EH (cell line): Measurements from ENCODE around the gene TNMD.
"Not testable (repeated sequence)": the region's sequence is repeated elsewhere in the genome, so short reads cannot be mapped to it uniquely, and the experiment has no call there.

ENCODE experiments used
- DNase-seq: peaks from one replicate; pipeline ENCODE4 v3.0.0-alpha.2; 2015; ENCODE audit warnings: low read depth

The TNMD gene

GRCh38 chrX:100584611-100585010 is at the start of gene TNMD:
TSS of gene TNMD (plus strand) at chrX:100584936. CDS start at chrX:100585019, 83 bp downstream.
- no peak for DNase-seq

GRCh38 chrX:100565534-100565933 is 19.2 kb upstream of the TNMD start:
- not testable (repeated sequence) for DNase-seq

- DNase-seq: no peak
Measured at GRCh38 chrX:100586747-100587146, 2.0 kb downstream of the TNMD start.

GRCh38 chrX:100587861-100588260 is 3.1 kb downstream of the TNMD start:
- no peak for DNase-seq

- DNase-seq: no peak
Measured at GRCh38 chrX:100591256-100592051, 6.7 kb downstream of the TNMD start.

- no peak for DNase-seq
Measured at GRCh38 chrX:100593126-100593525, 8.4 kb downstream of the TNMD start.

GRCh38 chrX:100593581-100593980 is 8.8 kb downstream of the TNMD start:
- DNase-seq: no peak

- DNase-seq: no peak
Measured at GRCh38 chrX:100596601-100597000, 11.9 kb downstream of the TNMD start.

GRCh38 chrX:100599456-100599855 is 14.7 kb downstream of the TNMD start:
- no peak for DNase-seq

GRCh38 chrX:100600340-100600739 is 15.6 kb downstream of the TNMD start:
- DNase-seq: no peak

GRCh38 chrX:100600758-100601157 is 16.0 kb downstream of the TNMD start:
- no peak for DNase-seq

GRCh38 chrX:100606753-100607152 is 22.0 kb downstream of the TNMD start:
- DNase-seq: no peak

- DNase-seq: no peak
Measured at GRCh38 chrX:100609591-100609990, 24.9 kb downstream of the TNMD start.

- no peak for DNase-seq
Measured at GRCh38 chrX:100611951-100612350, 27.2 kb downstream of the TNMD start.

- DNase-seq: peak; percentile 68
Measured at GRCh38 chrX:100615005-100615404, 30.3 kb downstream of the TNMD start.

- no peak for DNase-seq
Measured at GRCh38 chrX:100623001-100623400, 38.3 kb downstream of the TNMD start.

- DNase-seq: no peak
Measured at GRCh38 chrX:100625985-100626491, 41.3 kb downstream of the TNMD start.

GRCh38 chrX:100635040-100635439 is 50.3 kb downstream of the TNMD start:
- no peak for DNase-seq

GRCh38 chrX:100635989-100636320 is 51.2 kb downstream of the TNMD start:
- no peak for DNase-seq

GRCh38 chrX:100636321-100636991 is 51.7 kb downstream of the TNMD start, which contains the start of gene TSPAN6:
TSS of gene TSPAN6 (minus strand) at chrX:100636806. CDS start at chrX:100636694, 112 bp downstream.
- peak; percentile 86 for DNase-seq

- DNase-seq: no peak
Measured at GRCh38 chrX:100642290-100642689, 57.6 kb downstream of the TNMD start.

- no peak for DNase-seq
Measured at GRCh38 chrX:100643212-100643611, 58.5 kb downstream of the TNMD start.
